Measurements from ENCODE around the gene CTSD. TPM values are rescaled to one million over a fixed set of nuclear protein-coding genes. Genes with fewer than 3 reads are reported as not detected.

The CTSD gene
- polyA plus RNA-seq, 1 donor from 2014 or later, result 30.5 TPM

DNA sequence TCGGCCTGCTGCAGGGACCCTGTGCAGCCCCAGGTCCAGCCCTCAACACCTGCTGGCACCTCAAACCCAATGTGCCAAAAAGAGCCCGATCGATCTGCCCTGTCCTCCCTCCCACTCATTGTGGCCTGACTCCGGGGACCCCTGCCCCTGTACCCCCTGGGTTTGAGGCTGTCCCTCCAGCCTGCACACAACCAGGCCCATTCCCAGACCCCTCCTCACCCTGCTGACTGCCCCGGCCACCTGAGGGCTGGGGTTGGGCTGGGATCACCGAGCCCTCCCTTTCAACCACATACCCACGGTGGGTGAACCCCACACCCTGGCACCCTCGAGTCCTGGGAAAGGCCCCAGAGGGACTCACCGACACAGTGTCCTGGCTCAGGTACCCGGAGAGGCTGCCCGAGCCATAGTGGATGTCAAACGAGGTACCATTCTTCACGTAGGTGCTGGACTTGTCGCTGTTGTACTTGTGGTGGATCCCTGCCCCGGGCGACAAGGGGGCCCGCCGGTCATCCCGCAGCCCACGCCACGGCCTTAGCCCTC is 5.0 kb downstream of the CTSD start:
- no peak overlapping the region for H3K4me2 ChIP-seq (ENCODE audit: low read length)
- H3K9me2 ChIP-seq (ENCODE audit: insufficient read depth, low read length), result no peaks in the 10 kb centered on the region
- no peaks in the 10 kb centered on the region for H3K9me3 ChIP-seq (ENCODE audit: low read length)
- no peak overlapping the region for H2AFZ ChIP-seq (ENCODE audit: low read depth, low read length)
- no peak overlapping the region for H3K9ac ChIP-seq (ENCODE audit: low read length)
- peaks cover 6% of the 10 kb centered on the region for H3K79me2 ChIP-seq (replicated peaks; ENCODE audit: insufficient read depth, low read length)
- no peaks in the 10 kb centered on the region for H3F3A ChIP-seq (ENCODE audit: insufficient read depth, low read length, poor library complexity, severe bottlenecking)
- H3K36me3 ChIP-seq (ENCODE audit: insufficient read depth, low read length), result no peaks in the 10 kb centered on the region
- TF ChIP-seq SMC3 (conservative IDR thresholded peaks at IDR 0.05; ENCODE audit: poor library complexity) (no peak), RAD21 (conservative IDR thresholded peaks at IDR 0.05) (no peak), MXI1 (conservative IDR thresholded peaks at IDR 0.05; ENCODE audit: poor library complexity, severe bottlenecking) (no peak)
- TF ChIP-seq, protein P1, sequence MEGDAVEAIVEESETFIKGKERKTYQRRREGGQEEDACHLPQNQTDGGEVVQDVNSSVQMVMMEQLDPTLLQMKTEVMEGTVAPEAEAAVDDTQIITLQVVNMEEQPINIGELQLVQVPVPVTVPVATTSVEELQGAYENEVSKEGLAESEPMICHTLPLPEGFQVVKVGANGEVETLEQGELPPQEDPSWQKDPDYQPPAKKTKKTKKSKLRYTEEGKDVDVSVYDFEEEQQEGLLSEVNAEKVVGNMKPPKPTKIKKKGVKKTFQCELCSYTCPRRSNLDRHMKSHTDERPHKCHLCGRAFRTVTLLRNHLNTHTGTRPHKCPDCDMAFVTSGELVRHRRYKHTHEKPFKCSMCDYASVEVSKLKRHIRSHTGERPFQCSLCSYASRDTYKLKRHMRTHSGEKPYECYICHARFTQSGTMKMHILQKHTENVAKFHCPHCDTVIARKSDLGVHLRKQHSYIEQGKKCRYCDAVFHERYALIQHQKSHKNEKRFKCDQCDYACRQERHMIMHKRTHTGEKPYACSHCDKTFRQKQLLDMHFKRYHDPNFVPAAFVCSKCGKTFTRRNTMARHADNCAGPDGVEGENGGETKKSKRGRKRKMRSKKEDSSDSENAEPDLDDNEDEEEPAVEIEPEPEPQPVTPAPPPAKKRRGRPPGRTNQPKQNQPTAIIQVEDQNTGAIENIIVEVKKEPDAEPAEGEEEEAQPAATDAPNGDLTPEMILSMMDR (IDR thresholded peaks at IDR 0.05; ENCODE audit: poor library complexity, severe bottlenecking), result no peak
- no peak overlapping the region for H3K4me3 ChIP-seq (ENCODE audit: low read length)
- no peaks in the 10 kb centered on the region for H3K27me3 ChIP-seq (ENCODE audit: insufficient read depth, low read depth, low read length)
- H4K20me1 ChIP-seq (ENCODE audit: insufficient read depth), result no peaks in the 10 kb centered on the region
- no peak overlapping the region for H3K27ac ChIP-seq (ENCODE audit: low read length)

DNA sequence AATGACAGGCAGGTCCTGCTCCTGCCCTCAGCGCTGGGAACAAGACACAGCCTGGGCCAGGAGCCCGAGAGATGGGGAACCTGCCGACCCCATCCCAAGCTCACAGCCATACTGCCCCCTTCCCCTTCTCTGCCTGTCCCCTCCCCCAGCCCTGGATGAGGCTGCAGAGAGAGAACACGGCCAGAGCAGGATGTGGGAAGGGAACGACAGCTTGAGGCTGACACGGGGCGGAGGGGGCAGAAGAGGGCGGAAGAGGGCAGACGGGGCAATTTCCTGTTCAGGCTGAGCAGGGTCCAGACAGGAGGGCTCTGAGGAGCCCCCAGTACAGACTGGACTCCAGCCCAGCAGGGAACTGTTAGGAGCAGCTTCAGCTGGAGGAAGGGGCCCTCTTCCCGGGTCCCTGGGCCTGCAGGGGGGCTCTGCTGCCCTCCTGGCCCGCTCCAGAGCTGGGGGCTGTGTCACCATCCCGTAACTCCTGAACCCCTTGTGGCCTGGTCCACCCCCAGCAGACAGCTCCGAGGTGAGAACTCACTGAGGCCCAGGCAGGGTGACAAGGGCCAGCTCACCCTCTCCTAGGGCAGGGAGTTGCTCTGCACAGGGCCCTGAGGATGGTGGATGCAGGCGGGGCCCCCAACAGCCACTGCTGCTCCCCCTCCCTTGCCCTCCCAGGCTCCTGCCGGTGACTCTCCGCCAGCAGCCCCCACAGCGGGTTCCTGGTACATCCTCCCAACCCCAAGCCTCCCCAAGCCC is 5.7 kb downstream of the CTSD start:
- TF ChIP-seq MXI1 (conservative IDR thresholded peaks at IDR 0.05; ENCODE audit: poor library complexity, severe bottlenecking) (no peak), RAD21 (conservative IDR thresholded peaks at IDR 0.05) (no peak), REST (IDR thresholded peaks at IDR 0.05; ENCODE audit: borderline replicate concordance) (no peak), EP300 (conservative IDR thresholded peaks at IDR 0.05; ENCODE audit: poor library complexity, severe bottlenecking) (no peak), POLR2AphosphoS5 (IDR thresholded peaks at IDR 0.05) (no peak), SMC3 (conservative IDR thresholded peaks at IDR 0.05; ENCODE audit: poor library complexity) (no peak), EZH2 (IDR thresholded peaks at IDR 0.05; ENCODE audit: borderline replicate concordance, insufficient read depth, low read length, poor library complexity, severe bottlenecking) (no peak), TAF1 (IDR thresholded peaks at IDR 0.05; ENCODE audit: low read depth) (no peak)
- TF ChIP-seq, protein P1 (IDR thresholded peaks at IDR 0.05; ENCODE audit: poor library complexity, severe bottlenecking), result no peak
- Histone ChIP-seq H3K9me3 (ENCODE audit: low read length) (no peaks in the 10 kb centered on the region), H3K36me3 (ENCODE audit: insufficient read depth, low read length) (no peaks in the 10 kb centered on the region), H3K27me3 (ENCODE audit: insufficient read depth, low read depth, low read length) (no peaks in the 10 kb centered on the region), H3K4me2 (ENCODE audit: low read length) (no peak overlapping the region), H2AFZ (ENCODE audit: low read depth, low read length) (no peak overlapping the region), H3K4me3 (ENCODE audit: low read length) (no peak overlapping the region), H3K27ac (ENCODE audit: low read length) (no peak overlapping the region), H3K79me2 (replicated peaks; ENCODE audit: insufficient read depth, low read length) (peaks cover 1% of the 10 kb centered on the region), H3K9me2 (ENCODE audit: insufficient read depth, low read length) (no peaks in the 10 kb centered on the region), H3K9ac (ENCODE audit: low read length) (no peak overlapping the region), H3F3A (ENCODE audit: insufficient read depth, low read length, poor library complexity, severe bottlenecking) (no peaks in the 10 kb centered on the region), H4K20me1 (ENCODE audit: insufficient read depth) (no peaks in the 10 kb centered on the region)

Data from neural cell (in vitro differentiated cells).